Peyer's patch (tissue), 4 donors: ENCODE measurements around the gene MKNK2.
"Not testable (repeated sequence)": the region's sequence is repeated elsewhere in the genome, so short reads cannot be mapped to it uniquely, and the experiment has no call there.

Experiments used
- CTCF ChIP-seq, 6 experiments: fragments of 450-650 bp in 4 of 6; fragments of 200-600 bp in 2 of 6; sonication (generic) in 1 of 6; IDR thresholded peaks; one replicate each; pipeline ENCODE4 v1.5.1; 2017 to 2019; ENCODE audit warnings: antibody characterized with exemption in 6 of 6, mild to moderate bottlenecking in 3 of 6, moderate library complexity in 1 of 6
- POLR2A ChIP-seq, 2 donors: fragments of 450-650 bp; IDR thresholded peaks; one replicate each; pipeline ENCODE4 v1.5.1; 2017; ENCODE audit warnings: antibody characterized with exemption in 2 of 2, mild to moderate bottlenecking in 2 of 2, moderate library complexity in 2 of 2

GRCh38 chr19:2034253-2034652 is 16.8 kb downstream of the MKNK2 start:
- TF ChIP-seq POLR2A, CTCF (IDR thresholded peaks at IDR 0.05): not testable (repeated sequence)
